Cardiac muscle cell (in vitro differentiated cells and primary cell): ENCODE results near the gene DDR2. TPM values are rescaled to one million over a fixed set of nuclear protein-coding genes. Genes with fewer than 3 reads are reported as not detected.
A peak's percentile ranks its signal among the peaks of the same experiment; 100 is the strongest.
"Not testable (repeated sequence)": the region's sequence is repeated elsewhere in the genome, so short reads cannot be mapped to it uniquely, and the experiment has no call there.

ENCODE experiments used
- DNase-seq, 2 donors: peaks; one replicate each; pipeline versions ENCODE4 v3.0.0 to v3.0.0-alpha.2; 2010 to 2017; ENCODE audit warnings: low read depth in 1 of 2, low spot score in 1 of 2
- H3K27ac ChIP-seq: fragments of 200-600 bp; sonication (generic); 2 replicates; pipeline ENCODE4 v1.5.1; 2016
- H3K27me3 ChIP-seq: fragments of 200-600 bp; sonication (generic); 2 replicates; pipeline ENCODE4 v1.6.0; 2016; ENCODE audit warnings: control low read depth
- H3K36me3 ChIP-seq: fragments of 200-600 bp; sonication (generic); 2 replicates; pipeline ENCODE4 v1.5.1; 2016; ENCODE audit warnings: control low read depth
- H3K4me1 ChIP-seq: fragments of 200-600 bp; sonication (generic); 2 replicates; pipeline ENCODE4 v1.8.1; 2017; ENCODE audit warnings: low read depth, mild to moderate bottlenecking, mixed run types
- H3K4me3 ChIP-seq: fragments of 200-600 bp; sonication (generic); 2 replicates; pipeline ENCODE4 v1.5.1; 2016; ENCODE audit warnings: mild to moderate bottlenecking
- H3K9me3 ChIP-seq: fragments of 200-600 bp; sonication (generic); 2 replicates; pipeline ENCODE4 v1.5.1; 2017; ENCODE audit warnings: low read depth, mild to moderate bottlenecking, control low read depth
- polyA plus RNA-seq: library from polyadenylated mRNA; unstranded; fragments of >200 nt; fragmentation: Nextera tagmentation; extraction: Ambion mirVana; gene quantifications from 2 replicates; pipeline ENCODE4 v1.2.1, GENCODE V29; 2016
- total RNA-seq: library from RNA; depleted of rRNA; stranded (reverse); fragments of >200 nt; gene quantifications from 2 replicates; pipeline ENCODE4 v1.2.3, GENCODE V29; 2016
- TF ChIP-seq, protein P1 (sequence below): IDR thresholded peaks from 2 replicates; pipeline ENCODE4 v1.5.1; 2012; ENCODE audit warnings: low read depth, mild to moderate bottlenecking, low read length

DDR2 gene
- total and polyA plus RNA-seq, 2 experiments from 2014 or later, result 1.3 to 1.4 TPM

- TF ChIP-seq, protein P1, sequence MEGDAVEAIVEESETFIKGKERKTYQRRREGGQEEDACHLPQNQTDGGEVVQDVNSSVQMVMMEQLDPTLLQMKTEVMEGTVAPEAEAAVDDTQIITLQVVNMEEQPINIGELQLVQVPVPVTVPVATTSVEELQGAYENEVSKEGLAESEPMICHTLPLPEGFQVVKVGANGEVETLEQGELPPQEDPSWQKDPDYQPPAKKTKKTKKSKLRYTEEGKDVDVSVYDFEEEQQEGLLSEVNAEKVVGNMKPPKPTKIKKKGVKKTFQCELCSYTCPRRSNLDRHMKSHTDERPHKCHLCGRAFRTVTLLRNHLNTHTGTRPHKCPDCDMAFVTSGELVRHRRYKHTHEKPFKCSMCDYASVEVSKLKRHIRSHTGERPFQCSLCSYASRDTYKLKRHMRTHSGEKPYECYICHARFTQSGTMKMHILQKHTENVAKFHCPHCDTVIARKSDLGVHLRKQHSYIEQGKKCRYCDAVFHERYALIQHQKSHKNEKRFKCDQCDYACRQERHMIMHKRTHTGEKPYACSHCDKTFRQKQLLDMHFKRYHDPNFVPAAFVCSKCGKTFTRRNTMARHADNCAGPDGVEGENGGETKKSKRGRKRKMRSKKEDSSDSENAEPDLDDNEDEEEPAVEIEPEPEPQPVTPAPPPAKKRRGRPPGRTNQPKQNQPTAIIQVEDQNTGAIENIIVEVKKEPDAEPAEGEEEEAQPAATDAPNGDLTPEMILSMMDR, result no peak
- no peak for DNase-seq
- no peaks in the 10 kb centered on the region for H3K27me3 ChIP-seq
- H3K36me3 ChIP-seq, result no peaks in the 10 kb centered on the region
- H3K4me1 ChIP-seq, result no peaks in the 10 kb centered on the region
- no peaks in the 10 kb centered on the region for H3K9me3 ChIP-seq
- no peak overlapping the region for H3K4me3 ChIP-seq
- no peak overlapping the region for H3K27ac ChIP-seq
Measured at GRCh38 chr1:162728573-162728972, 96.3 kb downstream of the DDR2 start.

GRCh38 chr1:162729195-162729774, 97.0 kb downstream of the DDR2 start:
- H3K36me3 ChIP-seq, result not testable (repeated sequence)

DNA sequence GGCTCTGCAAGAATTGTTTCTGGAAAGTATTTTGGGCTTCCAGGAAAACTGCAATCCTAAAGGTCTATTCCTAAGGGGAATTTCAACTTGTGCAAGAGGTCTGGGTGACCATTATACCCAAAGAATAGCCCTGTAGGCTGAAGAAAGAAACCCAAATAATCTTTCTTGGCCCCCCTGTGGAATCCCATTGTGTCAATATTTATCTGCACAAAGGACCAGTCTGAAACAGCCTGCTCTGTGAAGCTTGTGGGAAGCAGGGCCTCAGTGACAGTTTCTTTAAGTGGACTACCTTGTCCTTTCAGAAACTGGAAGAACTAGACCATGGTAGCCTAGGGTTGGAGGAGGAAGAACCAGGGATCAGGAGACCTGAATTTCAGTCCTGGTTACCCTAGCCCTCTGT, 99.8 kb downstream of the DDR2 start:
- Histone ChIP-seq H3K36me3 (no peaks in the 10 kb centered on the region), H3K9me3 (no peaks in the 10 kb centered on the region), H3K4me3 (no peak overlapping the region), H3K27ac (no peak overlapping the region), H3K27me3 (no peaks in the 10 kb centered on the region), H3K4me1 (no peaks in the 10 kb centered on the region)
- no peak for DNase-seq
- TF ChIP-seq, protein P1, result no peak

More at GRCh38 chr1:162729195-162729774, 97.0 kb downstream of the DDR2 start:
- H3K4me1 ChIP-seq, H3K4me3 ChIP-seq, DNase-seq, H3K27me3 ChIP-seq, H3K9me3 ChIP-seq, H3K27ac ChIP-seq: not testable (repeated sequence)

DNA sequence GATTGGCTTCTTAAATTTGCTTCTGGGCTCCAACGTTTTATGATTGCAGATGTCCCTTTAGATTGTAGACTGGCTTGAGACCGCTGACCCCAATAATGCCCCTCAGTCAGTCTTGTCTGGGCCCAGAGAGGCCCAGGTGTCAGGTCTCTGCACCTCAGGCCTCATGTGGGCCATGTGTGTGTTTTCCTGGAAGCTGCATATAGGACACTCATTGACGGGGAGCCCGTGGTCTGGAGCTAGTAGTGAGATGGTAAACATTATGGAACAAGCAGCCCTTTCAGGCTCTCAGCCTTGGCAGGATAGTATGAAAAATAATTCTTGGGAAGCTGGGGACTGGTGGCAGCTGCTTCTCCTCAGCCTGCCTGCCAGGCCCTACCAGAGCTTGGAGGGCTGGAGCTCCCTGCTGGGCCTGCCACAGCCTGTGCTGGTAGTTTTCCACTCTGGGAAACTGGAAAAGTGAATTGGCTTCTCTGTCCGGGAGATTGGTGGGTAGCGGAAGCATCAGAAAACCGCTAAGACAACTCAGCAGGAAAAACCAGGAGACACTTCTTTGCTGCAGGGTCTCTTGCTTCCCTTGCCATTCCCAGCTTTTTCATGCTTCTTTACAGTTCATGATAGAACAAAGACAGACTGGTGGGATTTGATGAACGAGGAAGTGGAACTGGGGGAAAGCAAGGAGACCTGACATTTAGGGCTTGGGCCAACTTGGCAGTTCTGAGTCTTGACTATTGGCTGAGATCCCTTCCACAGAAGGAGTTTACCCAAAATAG, 100.5 kb downstream of the DDR2 start:
- Histone ChIP-seq H3K27ac (no peak overlapping the region), H3K4me3 (no peak overlapping the region), H3K9me3 (no peaks in the 10 kb centered on the region), H3K4me1 (no peaks in the 10 kb centered on the region), H3K27me3 (no peaks in the 10 kb centered on the region), H3K36me3 (no peaks in the 10 kb centered on the region)
- TF ChIP-seq, protein P1, result no peak
- DNase-seq, result peak in 1 of 2 donors; percentile 42

DNA sequence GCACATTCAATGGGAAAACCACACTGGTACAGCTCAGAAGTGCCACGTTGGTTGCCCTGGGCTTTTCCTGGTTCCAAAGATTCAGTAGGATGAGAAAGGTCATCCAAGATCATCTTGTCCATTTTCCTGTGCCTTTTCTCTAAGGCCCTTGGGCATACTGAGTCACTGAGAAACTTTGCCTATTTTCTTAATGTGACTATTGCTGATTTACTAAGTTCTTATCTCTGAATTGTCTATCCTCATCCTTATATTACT, 101.0 kb downstream of the DDR2 start:
- TF ChIP-seq, protein P1, result no peak
- Histone ChIP-seq H3K9me3 (no peaks in the 10 kb centered on the region), H3K27me3 (no peaks in the 10 kb centered on the region), H3K4me3 (no peak overlapping the region), H3K36me3 (no peaks in the 10 kb centered on the region), H3K4me1 (no peaks in the 10 kb centered on the region), H3K27ac (no peak overlapping the region)
- no peak for DNase-seq

DNA sequence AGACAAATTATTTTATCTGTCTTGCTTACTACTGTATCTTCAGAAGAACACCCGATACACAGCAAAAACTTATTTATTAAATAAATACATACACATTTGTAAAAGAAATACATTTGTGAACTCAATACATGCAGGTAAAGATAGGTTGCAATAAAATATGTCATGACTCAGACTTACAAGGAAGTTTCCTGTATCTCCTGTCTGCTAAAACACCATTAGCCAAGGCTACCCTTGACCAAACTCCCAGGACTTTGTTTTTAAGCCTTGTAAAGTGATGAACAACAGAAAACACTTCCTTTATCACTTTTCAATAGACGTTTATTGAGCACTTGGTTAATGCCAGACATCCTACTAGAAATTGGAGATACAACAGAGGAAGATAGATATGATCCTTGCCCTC, 101.8 kb downstream of the DDR2 start:
- H3K4me1 ChIP-seq, result no peaks in the 10 kb centered on the region
- TF ChIP-seq, protein P1, result no peak
- H3K36me3 ChIP-seq, result no peaks in the 10 kb centered on the region
- no peaks in the 10 kb centered on the region for H3K9me3 ChIP-seq
- H3K4me3 ChIP-seq, result no peak overlapping the region
- DNase-seq, result no peak
- H3K27ac ChIP-seq, result no peak overlapping the region
- no peaks in the 10 kb centered on the region for H3K27me3 ChIP-seq
